Hair follicle dermal papilla cell (primary cell): ENCODE results near the gene ZSCAN5B. TPM values are rescaled to one million over a fixed set of nuclear protein-coding genes. Genes with fewer than 3 reads are reported as not detected.

ENCODE experiments used
- total RNA-seq: library from RNA; depleted of rRNA; stranded (reverse); fragments of >200 nt; gene quantifications from 2 replicates; pipeline ENCODE4 v1.2.3, GENCODE V29; 2012

ZSCAN5B gene, protein sequence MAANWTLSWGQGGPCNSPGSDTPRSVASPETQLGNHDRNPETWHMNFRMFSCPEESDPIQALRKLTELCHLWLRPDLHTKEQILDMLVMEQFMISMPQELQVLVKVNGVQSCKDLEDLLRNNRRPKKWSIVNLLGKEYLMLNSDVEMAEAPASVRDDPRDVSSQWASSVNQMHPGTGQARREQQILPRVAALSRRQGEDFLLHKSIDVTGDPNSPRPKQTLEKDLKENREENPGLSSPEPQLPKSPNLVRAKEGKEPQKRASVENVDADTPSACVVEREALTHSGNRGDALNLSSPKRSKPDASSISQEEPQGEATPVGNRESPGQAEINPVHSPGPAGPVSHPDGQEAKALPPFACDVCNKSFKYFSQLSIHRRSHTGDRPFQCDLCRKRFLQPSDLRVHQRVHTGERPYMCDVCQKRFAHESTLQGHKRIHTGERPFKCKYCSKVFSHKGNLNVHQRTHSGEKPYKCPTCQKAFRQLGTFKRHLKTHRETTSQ
- 0.24 TPM in 1 of 2 replicates, not detected in the other for total RNA-seq

GRCh38 chr19:56197646-56198045 lies at the start of gene ZSCAN5B:
Gene ZSCAN5B (minus strand): TSS chr19:56197783. CDS start chr19:56193052, 4,731 bp downstream.

GRCh38 chr19:56201973-56202372 lies 4.4 kb upstream of the ZSCAN5B start, which contains the start of gene ZSCAN5C:
Gene ZSCAN5C (plus strand): TSS chr19:56202273. CDS start chr19:56205914, 3,641 bp downstream.

GRCh38 chr19:56175861-56176307 lies 21.7 kb downstream of the ZSCAN5B start, which contains the start of gene GALP:
Gene GALP (plus strand): TSS chr19:56176008. CDS start chr19:56177109, 1,101 bp downstream.

GRCh38 chr19:56140583-56141416 lies 56.8 kb downstream of the ZSCAN5B start, which contains the start of gene ZNF444:
Gene ZNF444 (plus strand): TSS chr19:56141287. CDS start chr19:56146912, 5,625 bp downstream.

Other genes starting within 250 kb of the ZSCAN5B start
- not detected in 2 replicates for gene NLRP8, start 250.0 kb downstream of the ZSCAN5B start, total RNA-seq
- not detected in 2 replicates for gene NLRP5, start 211.0 kb downstream of the ZSCAN5B start, total RNA-seq
- 26.4 and 33.6 TPM in 2 replicates for gene ZNF787, start 76.5 kb downstream of the ZSCAN5B start, total RNA-seq
- 16.9 and 17.1 TPM in 2 replicates for gene ZNF444, start 56.5 kb downstream of the ZSCAN5B start, total RNA-seq
- gene GALP, start 21.8 kb downstream of the ZSCAN5B start, total RNA-seq = not detected in 2 replicates
- not detected in 2 replicates for gene ZSCAN5C, start 4.5 kb upstream of the ZSCAN5B start, total RNA-seq
- not detected in 2 replicates for gene EDDM13, start 75.0 kb upstream of the ZSCAN5B start, total RNA-seq
- 7.5 and 7.8 TPM in 2 replicates for gene ZSCAN5A, start 117.1 kb upstream of the ZSCAN5B start, total RNA-seq
- 3.4 and 5.1 TPM in 2 replicates for gene ZNF582, start 195.8 kb upstream of the ZSCAN5B start, total RNA-seq
- 7.2 and 11.8 TPM in 2 replicates for gene ZNF583, start 206.5 kb upstream of the ZSCAN5B start, total RNA-seq